MG63 (cell line): ENCODE results near the gene KRT4. TPM values are rescaled to one million over a fixed set of nuclear protein-coding genes. Genes with fewer than 3 reads are reported as not detected.

ENCODE experiments used
- DNase-seq: peaks from one replicate; pipeline ENCODE4 v3.0.0-alpha.2; 2020
- H3K27me3 ChIP-seq: fragments of 250-450 bp; sonication (Bioruptor Pico); 2 replicates; pipeline ENCODE4 v1.5.1; 2020; ENCODE audit warnings: mild to moderate bottlenecking, moderate library complexity
- H3K36me3 ChIP-seq: fragments of 250-450 bp; sonication (Bioruptor Pico); 2 replicates; pipeline ENCODE4 v1.5.1; 2020; ENCODE audit warnings: mild to moderate bottlenecking, moderate library complexity
- H3K4me3 ChIP-seq: fragments of 250-450 bp; sonication (Bioruptor Pico); 2 replicates; pipeline ENCODE4 v1.5.1; 2020; ENCODE audit warnings: mild to moderate bottlenecking, moderate library complexity
- H3K9me3 ChIP-seq: fragments of 250-450 bp; sonication (Bioruptor Pico); 2 replicates; pipeline ENCODE4 v1.5.1; 2020; ENCODE audit warnings: mild to moderate bottlenecking, moderate library complexity
- total RNA-seq: library from RNA; depleted of rRNA; stranded (reverse); fragments of >200 nt; shearing (Covaris generic); gene quantifications from 2 replicates; pipeline ENCODE4 v1.2.3, GENCODE V29; 2014; ENCODE audit warnings: low replicate concordance

KRT4 gene
- total RNA-seq, 1 experiment from 2014 or later = not detected

GRCh38 chr12:52817003-52817698 is 3.2 kb upstream of the KRT4 start:
- Histone ChIP-seq H3K4me3 (no peak overlapping the region), H3K27me3 (no peaks in the 10 kb centered on the region), H3K9me3 (no peaks in the 10 kb centered on the region), H3K36me3 (no peaks in the 10 kb centered on the region)
- no peak for DNase-seq

GRCh38 chr12:52815676-52816588 is 2.0 kb upstream of the KRT4 start:
- Histone ChIP-seq H3K27me3 (no peaks in the 10 kb centered on the region), H3K9me3 (no peaks in the 10 kb centered on the region), H3K4me3 (no peak overlapping the region), H3K36me3 (no peaks in the 10 kb centered on the region)
- DNase-seq = no peak

- Histone ChIP-seq H3K27me3 (no peaks in the 10 kb centered on the region), H3K36me3 (no peaks in the 10 kb centered on the region)
- DNase-seq = no peak
Measured at GRCh38 chr12:52815161-52815560, 1.2 kb upstream of the KRT4 start.

GRCh38 chr12:52814710-52815155 is 817 bp upstream of the KRT4 start:
- no peaks in the 10 kb centered on the region for H3K36me3 ChIP-seq
- DNase-seq = no peak
- no peaks in the 10 kb centered on the region for H3K27me3 ChIP-seq

More at GRCh38 chr12:52815161-52815560, 1.2 kb upstream of the KRT4 start:
- H3K9me3 ChIP-seq = no peaks in the 10 kb centered on the region
- H3K4me3 ChIP-seq = no peak overlapping the region

GRCh38 chr12:52813203-52813819 is 605 bp downstream of the KRT4 start:
- no peak for DNase-seq
- Histone ChIP-seq H3K36me3 (no peaks in the 10 kb centered on the region), H3K27me3 (no peaks in the 10 kb centered on the region; the same call in 1 of the 2 replicates), H3K9me3 (no peaks in the 10 kb centered on the region), H3K4me3 (no peak overlapping the region)

More at GRCh38 chr12:52814710-52815155, 817 bp upstream of the KRT4 start:
- Histone ChIP-seq H3K9me3 (no peaks in the 10 kb centered on the region), H3K4me3 (no peak overlapping the region)

- Histone ChIP-seq H3K9me3 (no peaks in the 10 kb centered on the region), H3K4me3 (no peak overlapping the region), H3K36me3 (no peaks in the 10 kb centered on the region), H3K27me3 (no peaks in the 10 kb centered on the region; the same call in 1 of the 2 replicates)
- no peak for DNase-seq
Measured at GRCh38 chr12:52812749-52813148, 1.2 kb downstream of the KRT4 start.

GRCh38 chr12:52812073-52812400 is 1.9 kb downstream of the KRT4 start:
- no peak for DNase-seq
- Histone ChIP-seq H3K9me3 (no peaks in the 10 kb centered on the region), H3K4me3 (no peak overlapping the region), H3K36me3 (no peaks in the 10 kb centered on the region), H3K27me3 (no peaks in the 10 kb centered on the region; the same call in 1 of the 2 replicates)

- Histone ChIP-seq H3K9me3 (no peaks in the 10 kb centered on the region), H3K36me3 (no peaks in the 10 kb centered on the region), H3K4me3 (no peak overlapping the region), H3K27me3 (no peaks in the 10 kb centered on the region; the same call in 1 of the 2 replicates)
- no peak for DNase-seq
Measured at GRCh38 chr12:52811191-52812072, 2.5 kb downstream of the KRT4 start.

GRCh38 chr12:52810554-52810953 is 3.4 kb downstream of the KRT4 start:
- Histone ChIP-seq H3K27me3 (no peaks in the 10 kb centered on the region; the same call in 1 of the 2 replicates), H3K4me3 (no peak overlapping the region), H3K36me3 (no peaks in the 10 kb centered on the region), H3K9me3 (no peaks in the 10 kb centered on the region)
- no peak for DNase-seq

- H3K27me3 ChIP-seq = no peaks in the 10 kb centered on the region; the same call in 1 of the 2 replicates
- H3K9me3 ChIP-seq = no peaks in the 10 kb centered on the region
- no peak overlapping the region for H3K4me3 ChIP-seq
- H3K36me3 ChIP-seq = no peaks in the 10 kb centered on the region
- DNase-seq = no peak
Measured at GRCh38 chr12:52809166-52809565, 4.8 kb downstream of the KRT4 start.

- no peak overlapping the region for H3K4me3 ChIP-seq
- no peak for DNase-seq
- H3K36me3 ChIP-seq = no peaks in the 10 kb centered on the region
- no peaks in the 10 kb centered on the region; the same call in 1 of the 2 replicates for H3K27me3 ChIP-seq
- no peaks in the 10 kb centered on the region for H3K9me3 ChIP-seq
Measured at GRCh38 chr12:52808573-52809160, 5.2 kb downstream of the KRT4 start.

- no peak for DNase-seq
- Histone ChIP-seq H3K27me3 (no peaks in the 10 kb centered on the region; the same call in 1 of the 2 replicates), H3K9me3 (no peaks in the 10 kb centered on the region), H3K4me3 (no peak overlapping the region), H3K36me3 (no peaks in the 10 kb centered on the region)
Measured at GRCh38 chr12:52807544-52808470, 6.1 kb downstream of the KRT4 start.

- Histone ChIP-seq H3K36me3 (no peaks in the 10 kb centered on the region), H3K9me3 (no peaks in the 10 kb centered on the region), H3K4me3 (no peak overlapping the region), H3K27me3 (no peaks in the 10 kb centered on the region; the same call in 1 of the 2 replicates)
- no peak for DNase-seq
Measured at GRCh38 chr12:52806821-52807543, 6.9 kb downstream of the KRT4 start.

GRCh38 chr12:52806169-52806811 is 7.6 kb downstream of the KRT4 start:
- DNase-seq = no peak
- Histone ChIP-seq H3K36me3 (no peaks in the 10 kb centered on the region), H3K9me3 (no peaks in the 10 kb centered on the region), H3K4me3 (no peak overlapping the region), H3K27me3 (no peaks in the 10 kb centered on the region; the same call in 1 of the 2 replicates)
